Measurements from ENCODE around the gene ATN1.

The ATN1 gene

GRCh38 chr12:6979021-6979420, 51.3 kb downstream of the ATN1 start:
- Histone ChIP-seq H3K27me3 (ENCODE audit: insufficient read depth, low read depth) (no peaks in the 10 kb centered on the region), H3K9ac (no peak overlapping the region), H3K4me1 (ENCODE audit: low read depth, poor library complexity, severe bottlenecking) (peaks cover 29% of the 10 kb centered on the region), H3K79me2 (ENCODE audit: insufficient read depth, low read depth) (no peaks in the 10 kb centered on the region), H3K36me3 (ENCODE audit: insufficient read depth) (peaks cover 3% of the 10 kb centered on the region; the same call in 1 of the 2 replicates), H3K4me3 (IDR thresholded peaks at IDR 0.05; ENCODE audit: insufficient read depth, low read depth, low read length) (no peak overlapping the region), H3K27ac (no peak overlapping the region), H2AFZ (ENCODE audit: low read depth) (no peak overlapping the region), H4K20me1 (ENCODE audit: insufficient read depth) (no peaks in the 10 kb centered on the region), H3K4me2 (no peak overlapping the region)
- TF ChIP-seq, protein P1, sequence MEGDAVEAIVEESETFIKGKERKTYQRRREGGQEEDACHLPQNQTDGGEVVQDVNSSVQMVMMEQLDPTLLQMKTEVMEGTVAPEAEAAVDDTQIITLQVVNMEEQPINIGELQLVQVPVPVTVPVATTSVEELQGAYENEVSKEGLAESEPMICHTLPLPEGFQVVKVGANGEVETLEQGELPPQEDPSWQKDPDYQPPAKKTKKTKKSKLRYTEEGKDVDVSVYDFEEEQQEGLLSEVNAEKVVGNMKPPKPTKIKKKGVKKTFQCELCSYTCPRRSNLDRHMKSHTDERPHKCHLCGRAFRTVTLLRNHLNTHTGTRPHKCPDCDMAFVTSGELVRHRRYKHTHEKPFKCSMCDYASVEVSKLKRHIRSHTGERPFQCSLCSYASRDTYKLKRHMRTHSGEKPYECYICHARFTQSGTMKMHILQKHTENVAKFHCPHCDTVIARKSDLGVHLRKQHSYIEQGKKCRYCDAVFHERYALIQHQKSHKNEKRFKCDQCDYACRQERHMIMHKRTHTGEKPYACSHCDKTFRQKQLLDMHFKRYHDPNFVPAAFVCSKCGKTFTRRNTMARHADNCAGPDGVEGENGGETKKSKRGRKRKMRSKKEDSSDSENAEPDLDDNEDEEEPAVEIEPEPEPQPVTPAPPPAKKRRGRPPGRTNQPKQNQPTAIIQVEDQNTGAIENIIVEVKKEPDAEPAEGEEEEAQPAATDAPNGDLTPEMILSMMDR (conservative IDR thresholded peaks at IDR 0.05; ENCODE audit: low read depth, low read length): no peak

GRCh38 chr12:6979453-6979852, 51.7 kb downstream of the ATN1 start:
- no peaks in the 10 kb centered on the region for H3K27me3 ChIP-seq (ENCODE audit: insufficient read depth, low read depth)
- H4K20me1 ChIP-seq (ENCODE audit: insufficient read depth): no peaks in the 10 kb centered on the region
- no peak overlapping the region for H2AFZ ChIP-seq (ENCODE audit: low read depth)
- H3K4me3 ChIP-seq (IDR thresholded peaks at IDR 0.05; ENCODE audit: insufficient read depth, low read depth, low read length): no peak overlapping the region
- H3K79me2 ChIP-seq (ENCODE audit: insufficient read depth, low read depth): no peaks in the 10 kb centered on the region
- no peak overlapping the region for H3K27ac ChIP-seq
- H3K36me3 ChIP-seq (ENCODE audit: insufficient read depth): peaks cover 3% of the 10 kb centered on the region; the same call in 1 of the 2 replicates
- no peak overlapping the region for H3K4me2 ChIP-seq
- TF ChIP-seq, protein P1 (conservative IDR thresholded peaks at IDR 0.05; ENCODE audit: low read depth, low read length): no peak
- H3K9ac ChIP-seq: no peak overlapping the region
- H3K4me1 ChIP-seq (ENCODE audit: low read depth, poor library complexity, severe bottlenecking): peaks cover 26% of the 10 kb centered on the region

- Histone ChIP-seq H3K4me1 (ENCODE audit: low read depth, poor library complexity, severe bottlenecking) (peaks cover 19% of the 10 kb centered on the region), H3K4me2 (no peak overlapping the region), H3K36me3 (ENCODE audit: insufficient read depth) (peaks cover 2% of the 10 kb centered on the region; the same call in 1 of the 2 replicates)
Observed at GRCh38 chr12:6980075-6980474, 52.3 kb downstream of the ATN1 start.

GRCh38 chr12:6980740-6981139, 53.0 kb downstream of the ATN1 start:
- H3K27me3 ChIP-seq (ENCODE audit: insufficient read depth, low read depth): no peaks in the 10 kb centered on the region
- peaks cover 13% of the 10 kb centered on the region for H3K4me1 ChIP-seq (ENCODE audit: low read depth, poor library complexity, severe bottlenecking)
- H3K79me2 ChIP-seq (ENCODE audit: insufficient read depth, low read depth): no peaks in the 10 kb centered on the region
- no peak overlapping the region for H3K4me2 ChIP-seq
- TF ChIP-seq, protein P1 (conservative IDR thresholded peaks at IDR 0.05; ENCODE audit: low read depth, low read length): no peak
- H4K20me1 ChIP-seq (ENCODE audit: insufficient read depth): no peaks in the 10 kb centered on the region
- H3K4me3 ChIP-seq (IDR thresholded peaks at IDR 0.05; ENCODE audit: insufficient read depth, low read depth, low read length): no peak overlapping the region
- H3K27ac ChIP-seq: no peak overlapping the region
- H3K36me3 ChIP-seq (ENCODE audit: insufficient read depth): no peaks in the 10 kb centered on the region; the same call in 1 of the 2 replicates
- H3K9ac ChIP-seq: no peak overlapping the region
- H2AFZ ChIP-seq (ENCODE audit: low read depth): no peak overlapping the region

More at GRCh38 chr12:6980075-6980474, 52.3 kb downstream of the ATN1 start:
- Histone ChIP-seq H3K27ac (no peak overlapping the region), H4K20me1 (ENCODE audit: insufficient read depth) (no peaks in the 10 kb centered on the region), H3K4me3 (IDR thresholded peaks at IDR 0.05; ENCODE audit: insufficient read depth, low read depth, low read length) (no peak overlapping the region), H3K79me2 (ENCODE audit: insufficient read depth, low read depth) (no peaks in the 10 kb centered on the region), H3K27me3 (ENCODE audit: insufficient read depth, low read depth) (no peaks in the 10 kb centered on the region), H2AFZ (ENCODE audit: low read depth) (no peak overlapping the region), H3K9ac (no peak overlapping the region)
- TF ChIP-seq, protein P1 (conservative IDR thresholded peaks at IDR 0.05; ENCODE audit: low read depth, low read length): no peak

Data from KMS-11 (cell line).